Activated gamma-delta T cell (primary cell): ENCODE measurements around the gene TAS2R41.

Experiments used
- DNase-seq: peaks from one replicate; lab custom pipeline; 2025; lab: John Stamatoyannopoulos, UW

The TAS2R41 gene

DNA sequence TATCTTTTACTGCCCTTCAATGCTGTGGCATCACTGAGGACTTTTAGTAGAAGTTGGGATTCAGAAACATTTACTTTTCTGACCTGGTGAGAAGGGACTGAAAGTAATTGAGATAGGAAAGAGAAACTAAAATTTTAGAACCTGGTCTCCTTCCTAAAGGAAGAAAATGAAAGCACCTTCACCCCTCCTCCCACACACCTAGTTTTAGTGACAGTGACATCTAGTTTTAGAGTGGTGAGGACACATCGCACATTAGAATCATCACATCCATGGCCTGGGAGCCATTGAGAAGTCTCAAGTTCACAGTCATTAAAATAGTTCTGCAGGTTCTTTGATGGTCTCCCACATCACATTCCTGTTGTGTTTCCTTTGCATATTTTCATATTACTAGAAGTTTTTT is 16.1 kb downstream of the TAS2R41 start:
- DNase-seq, result no peak

DNA sequence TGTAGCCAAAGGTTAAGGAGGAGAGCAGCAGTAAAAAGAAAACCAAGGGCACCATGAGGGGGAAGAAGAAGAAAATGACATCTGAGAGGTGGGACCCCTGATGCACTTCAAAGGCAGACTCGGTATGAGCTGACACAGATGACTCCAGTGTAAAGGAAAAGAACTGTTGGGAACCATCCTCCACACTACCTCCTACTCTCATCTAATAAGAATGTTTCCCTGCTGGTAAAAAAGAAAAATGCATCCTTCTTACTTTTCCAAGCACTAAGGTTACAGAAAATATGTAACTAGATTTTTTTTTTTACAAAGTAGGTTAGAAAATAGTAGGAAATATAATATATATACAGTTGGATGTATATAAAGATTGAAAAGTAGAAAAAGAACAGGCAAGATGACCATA is 16.9 kb downstream of the TAS2R41 start:
- DNase-seq, result no peak

DNA sequence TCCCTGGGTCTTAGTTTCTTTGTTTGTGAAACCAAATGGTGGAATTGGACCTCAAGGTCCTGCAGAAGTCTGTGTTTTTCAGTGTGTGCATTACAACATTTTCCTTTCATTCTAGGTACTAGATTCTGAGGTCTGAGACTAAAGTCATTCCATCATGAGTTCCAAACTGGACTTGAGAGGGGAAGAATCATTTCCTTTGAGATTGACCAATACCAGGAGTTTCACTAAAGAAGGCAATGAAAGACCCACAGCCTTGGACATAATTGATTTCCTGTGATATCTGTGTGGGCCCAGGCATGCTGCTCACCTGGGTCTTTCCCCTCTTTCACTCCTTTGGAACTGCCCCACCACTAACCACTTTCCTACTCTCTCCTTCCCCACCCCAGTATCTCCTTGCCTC is 18.2 kb downstream of the TAS2R41 start:
- no peak for DNase-seq

DNA sequence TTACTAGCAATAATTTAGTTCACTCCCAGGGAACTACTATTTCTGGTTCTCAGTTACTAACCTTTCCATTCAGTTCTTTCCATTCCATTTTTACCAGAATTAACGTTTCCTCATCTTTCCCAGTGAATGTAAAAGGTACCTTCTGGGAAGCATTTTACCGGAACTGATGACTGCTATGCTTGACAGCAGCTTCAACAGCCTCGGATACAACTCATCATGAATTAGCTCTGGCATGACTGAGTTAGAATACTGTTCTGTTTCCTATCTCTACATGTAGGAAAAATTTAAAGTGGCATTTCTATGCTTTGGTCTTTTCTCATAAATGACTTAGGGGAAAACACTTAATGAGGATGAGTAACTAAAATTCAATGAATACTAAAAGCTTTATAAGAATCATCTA is 18.6 kb downstream of the TAS2R41 start:
- no peak for DNase-seq

DNA sequence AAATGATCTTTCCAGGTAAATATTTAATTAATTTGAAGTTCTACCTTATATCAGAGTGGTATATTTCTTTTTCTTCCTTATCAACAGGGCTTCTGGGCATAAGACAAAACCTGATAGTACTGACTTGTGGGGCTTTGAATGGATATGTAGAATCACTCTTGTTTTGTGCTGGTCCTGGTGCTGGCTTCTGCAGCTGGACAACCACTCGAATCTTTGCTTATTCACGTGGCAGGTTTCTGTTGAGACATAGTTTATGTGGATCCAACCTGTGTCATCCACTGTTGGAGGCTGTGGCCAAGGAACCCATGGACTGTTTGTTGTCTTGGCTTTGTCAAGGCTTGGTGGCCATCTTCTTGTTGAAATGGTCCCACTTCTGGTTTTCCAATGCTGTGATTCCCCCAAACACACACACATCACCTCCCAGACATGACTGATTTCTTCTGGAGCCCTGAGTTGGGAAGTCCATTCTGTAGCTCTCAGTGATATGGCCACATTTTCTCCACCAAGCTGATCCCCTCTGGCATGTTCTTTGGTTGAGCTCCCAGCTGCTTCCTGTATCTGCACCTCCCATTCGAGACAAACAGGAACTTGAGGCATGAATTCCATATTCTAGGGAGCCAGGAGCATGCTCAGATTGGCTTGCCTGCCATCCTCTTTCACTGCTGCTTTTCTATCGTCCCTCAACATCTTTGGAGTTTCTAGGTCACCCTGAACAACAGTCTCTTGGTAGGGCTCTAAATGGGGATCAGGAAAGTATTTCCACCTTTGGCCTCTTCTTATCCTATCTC is 19.5 kb downstream of the TAS2R41 start:
- DNase-seq, result no peak

DNA sequence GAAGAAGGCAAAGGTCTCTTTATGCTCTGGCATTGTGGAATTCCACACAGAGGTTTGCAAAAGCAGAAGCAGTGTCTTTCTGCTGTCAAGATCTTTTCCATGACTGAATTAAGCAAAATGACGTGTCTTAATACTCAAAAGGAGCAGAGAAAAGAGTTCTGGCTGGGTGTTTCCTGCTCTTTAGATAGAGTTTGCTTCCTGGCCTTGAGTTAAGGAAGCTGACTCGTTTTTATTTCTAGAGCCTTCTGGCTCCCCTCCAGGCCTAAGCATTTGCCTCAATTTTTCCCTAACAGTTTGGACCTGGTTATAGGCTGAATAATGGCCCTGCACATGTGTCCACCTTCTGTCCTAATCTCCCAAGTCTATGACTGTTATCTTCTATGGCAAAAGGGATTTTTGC is 21.6 kb downstream of the TAS2R41 start:
- no peak for DNase-seq

DNA sequence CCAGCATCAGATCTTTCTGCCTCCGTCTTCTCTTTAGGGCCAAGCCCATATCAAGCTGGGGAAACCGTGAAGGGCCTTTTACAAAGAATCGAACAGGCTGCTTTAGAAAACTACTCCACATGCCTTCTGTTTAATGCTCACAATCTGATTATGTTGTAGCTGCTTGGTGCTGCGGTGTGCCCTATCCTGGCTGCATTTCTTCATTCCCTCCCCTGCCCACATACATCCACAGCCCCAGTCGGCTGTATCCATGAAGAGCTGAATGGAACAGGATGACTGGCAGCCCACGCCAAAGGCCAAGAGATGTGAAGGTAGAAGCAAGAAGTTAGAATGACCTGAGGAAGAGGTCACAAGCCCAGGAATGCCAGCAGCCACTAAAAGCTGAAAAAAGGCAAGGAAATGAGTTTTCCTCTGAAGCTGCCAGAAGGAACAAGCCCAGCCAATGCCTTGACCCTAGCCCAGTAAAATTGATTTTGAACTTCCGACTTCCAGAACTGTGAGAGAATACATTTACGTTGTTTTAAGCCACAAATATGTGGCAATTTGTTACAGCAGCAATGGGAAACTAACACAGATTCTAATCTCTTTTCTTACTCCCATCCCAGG is 22.2 kb downstream of the TAS2R41 start:
- DNase-seq, result no peak

DNA sequence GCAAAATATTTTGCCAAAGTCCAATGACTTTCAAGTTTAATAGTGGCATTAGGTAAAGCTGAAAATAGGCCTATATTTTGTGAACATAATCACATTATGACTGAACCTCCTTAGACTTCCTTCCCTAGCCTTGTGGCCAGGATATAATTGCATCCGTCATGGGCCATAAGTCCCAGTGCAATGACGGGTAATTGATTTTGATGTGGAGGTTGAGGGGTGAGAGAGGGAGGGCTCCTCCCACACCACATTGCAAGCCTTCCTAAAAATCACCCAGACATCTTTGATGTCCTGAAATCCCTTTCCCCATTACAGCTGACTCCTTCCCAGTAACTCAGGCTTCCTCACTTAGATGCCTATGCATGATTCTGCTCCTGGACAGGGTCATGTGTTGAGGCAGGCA is 25.6 kb downstream of the TAS2R41 start:
- DNase-seq, result no peak

DNA sequence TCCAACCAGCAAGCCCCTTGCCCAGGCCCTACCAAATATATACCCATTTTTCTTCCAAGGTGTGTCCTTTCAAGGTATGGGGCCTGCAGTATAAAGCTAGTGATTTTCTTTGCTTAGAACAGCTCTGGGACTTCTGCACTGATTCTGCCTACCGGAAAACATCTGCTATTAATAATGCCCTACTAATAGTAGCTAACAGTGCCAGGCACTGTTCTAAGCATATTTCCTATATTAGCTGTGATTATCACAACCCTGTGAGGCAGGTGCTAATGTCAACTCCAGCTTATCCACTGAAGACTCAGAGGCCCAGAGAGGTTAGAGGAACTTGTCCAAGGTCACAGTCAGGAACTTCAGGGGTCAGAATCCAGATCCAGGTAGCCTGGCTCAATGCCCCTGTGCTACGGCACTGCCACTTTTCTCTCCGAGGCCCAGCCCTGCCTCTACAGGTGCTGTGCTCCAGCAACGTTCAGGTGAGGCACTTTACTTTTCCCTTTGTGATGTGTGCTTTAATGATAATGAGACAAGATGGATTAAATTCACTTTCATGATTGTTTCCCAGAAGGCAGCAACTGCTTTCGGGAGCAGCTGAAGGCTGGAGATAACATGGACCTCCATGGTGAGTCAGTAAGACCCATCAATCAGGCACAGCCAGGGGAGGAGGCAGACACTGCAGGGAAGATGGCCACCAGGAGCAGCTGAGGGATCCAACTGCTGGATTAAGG is 26.7 kb downstream of the TAS2R41 start:
- no peak for DNase-seq

DNA sequence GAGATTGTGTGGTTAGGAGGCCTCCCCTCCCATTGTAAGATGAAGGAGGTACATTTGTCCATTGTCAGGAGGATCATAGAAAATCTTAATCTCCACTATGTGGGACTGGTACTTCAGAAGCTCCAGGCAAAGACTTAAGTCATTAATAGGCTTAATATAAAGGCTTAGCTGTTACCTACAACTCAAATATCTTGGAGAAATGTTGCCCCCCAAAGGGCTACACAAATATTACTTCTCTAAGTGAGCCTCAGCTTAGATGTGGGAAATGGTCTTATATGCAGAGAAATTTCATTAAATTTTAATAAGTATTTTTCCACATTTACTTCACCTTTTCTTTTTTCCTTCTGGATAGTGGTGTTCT is 27.2 kb downstream of the TAS2R41 start:
- no peak for DNase-seq

DNA sequence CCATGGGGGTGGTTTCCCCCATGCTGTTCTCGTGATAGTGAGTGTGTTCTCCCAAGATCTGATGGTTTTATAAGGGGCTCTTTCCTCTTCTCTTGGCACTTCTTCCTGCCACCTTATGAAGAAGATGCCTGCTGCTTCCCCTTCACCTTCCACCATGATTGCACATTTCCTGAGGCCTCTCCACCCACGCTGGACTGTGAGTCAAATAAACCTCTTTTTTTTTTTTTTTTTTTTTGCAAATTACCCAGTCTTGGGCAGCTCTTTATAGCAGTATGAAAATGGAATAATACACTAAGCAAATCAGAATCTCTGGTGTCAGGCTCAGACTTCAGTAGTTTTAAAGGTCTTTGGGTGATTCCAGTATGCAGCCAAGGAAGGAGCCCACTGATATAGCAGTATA is 28.2 kb downstream of the TAS2R41 start:
- no peak for DNase-seq

DNA sequence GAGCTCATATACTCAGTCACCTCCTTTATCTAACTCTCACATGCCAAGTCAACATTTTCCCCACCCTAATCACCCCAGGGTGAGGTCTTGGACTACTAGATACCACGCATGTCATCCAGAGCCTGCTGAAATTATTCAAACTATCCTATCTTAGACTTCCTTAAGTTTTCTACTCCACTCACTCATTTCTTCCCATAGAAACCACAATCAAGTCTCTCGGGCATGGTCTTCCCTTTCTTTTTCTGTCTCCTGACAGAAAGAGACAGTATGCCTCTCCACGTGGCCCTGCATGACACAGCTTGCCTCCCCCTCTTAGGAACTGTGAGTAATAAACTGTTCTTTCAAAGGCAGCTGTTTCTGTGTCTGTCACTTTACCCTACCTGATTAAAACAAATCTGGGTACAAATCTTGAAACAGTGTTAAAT is 29.4 kb downstream of the TAS2R41 start:
- no peak for DNase-seq

DNA sequence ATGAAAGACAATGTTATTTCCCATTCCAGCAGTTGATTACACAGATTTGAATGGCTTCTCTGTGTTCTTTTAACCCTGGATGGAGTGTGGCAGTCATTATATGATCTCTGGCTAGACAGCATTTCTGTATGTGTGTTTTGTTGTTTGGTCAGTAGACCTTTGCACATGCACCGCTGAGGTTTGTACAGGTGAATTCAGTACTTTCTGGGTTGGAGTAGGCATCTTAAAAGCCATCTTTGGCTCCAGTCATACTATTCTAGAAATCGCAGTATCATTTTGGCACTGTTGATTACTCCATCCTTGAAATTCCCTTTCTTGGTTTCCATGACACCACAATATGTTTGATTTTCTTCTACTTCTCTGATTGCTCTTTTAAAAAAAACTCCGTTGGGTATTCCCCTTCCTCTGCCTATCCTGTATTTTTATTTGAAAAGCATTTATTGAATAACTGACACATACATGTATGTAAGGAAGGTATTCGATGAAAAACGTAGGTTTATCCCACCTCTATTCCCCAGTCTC is 29.9 kb downstream of the TAS2R41 start:
- DNase-seq, result no peak

DNA sequence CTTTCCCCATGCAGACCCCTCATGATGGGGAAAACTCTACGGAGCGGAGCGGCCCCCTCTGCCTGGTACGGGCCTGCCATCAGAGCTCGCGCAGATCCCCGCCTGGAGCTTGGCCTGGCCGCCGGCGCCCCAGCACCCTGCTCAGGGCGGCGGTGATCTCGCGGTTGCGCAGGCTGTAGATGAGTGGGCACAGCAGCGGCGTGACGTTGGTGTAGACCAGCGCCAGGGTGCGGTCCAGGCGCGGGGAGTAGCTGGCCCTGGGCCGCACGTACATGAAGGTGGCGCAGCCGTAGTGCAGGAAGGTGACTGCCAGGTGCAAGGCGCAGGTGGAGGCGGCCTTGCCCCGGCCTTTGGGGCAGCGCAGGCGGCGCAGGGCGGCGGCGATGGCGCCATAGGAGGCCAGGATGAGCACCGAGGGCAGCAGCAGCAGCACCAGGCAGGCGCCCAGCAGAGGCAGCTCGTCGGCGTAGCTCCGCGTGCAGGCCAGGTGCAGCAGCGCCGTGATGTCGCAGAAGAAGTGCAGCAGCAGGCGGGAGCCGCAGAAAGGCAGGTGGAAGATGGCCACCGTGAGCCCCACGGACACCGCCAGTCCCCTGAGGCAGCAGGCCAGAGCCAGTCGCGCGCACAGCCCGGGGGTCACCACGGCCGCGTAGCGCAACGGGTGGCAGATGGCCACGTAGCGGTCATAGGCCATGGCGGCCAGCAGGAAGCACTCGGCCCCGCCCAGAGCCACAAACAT is 33.4 kb downstream of the TAS2R41 start:
- DNase-seq, result peak; percentile 6

DNA sequence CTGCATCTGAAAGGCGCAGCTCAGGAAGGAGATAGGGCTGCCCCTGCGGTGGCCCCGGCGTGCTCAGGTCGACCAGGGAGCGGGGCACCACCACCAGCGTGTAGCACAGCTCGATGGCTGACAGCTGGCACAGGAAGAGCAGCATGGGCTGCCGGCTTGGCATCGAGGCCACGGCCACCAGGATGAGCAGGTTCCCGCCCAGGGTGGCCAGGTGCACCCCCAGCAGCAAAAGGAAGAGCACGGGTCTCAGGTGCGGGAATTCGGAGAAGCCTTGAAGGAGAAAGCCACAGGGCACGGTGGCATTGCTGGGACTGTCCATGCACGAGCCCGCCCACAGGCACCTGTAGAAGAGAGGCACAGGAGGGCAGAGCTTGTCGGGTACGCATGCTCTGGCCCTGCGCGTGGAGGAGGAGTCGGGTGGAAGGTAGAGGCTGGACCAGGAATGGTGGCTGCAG is 33.9 kb downstream of the TAS2R41 start:
- no peak for DNase-seq

DNA sequence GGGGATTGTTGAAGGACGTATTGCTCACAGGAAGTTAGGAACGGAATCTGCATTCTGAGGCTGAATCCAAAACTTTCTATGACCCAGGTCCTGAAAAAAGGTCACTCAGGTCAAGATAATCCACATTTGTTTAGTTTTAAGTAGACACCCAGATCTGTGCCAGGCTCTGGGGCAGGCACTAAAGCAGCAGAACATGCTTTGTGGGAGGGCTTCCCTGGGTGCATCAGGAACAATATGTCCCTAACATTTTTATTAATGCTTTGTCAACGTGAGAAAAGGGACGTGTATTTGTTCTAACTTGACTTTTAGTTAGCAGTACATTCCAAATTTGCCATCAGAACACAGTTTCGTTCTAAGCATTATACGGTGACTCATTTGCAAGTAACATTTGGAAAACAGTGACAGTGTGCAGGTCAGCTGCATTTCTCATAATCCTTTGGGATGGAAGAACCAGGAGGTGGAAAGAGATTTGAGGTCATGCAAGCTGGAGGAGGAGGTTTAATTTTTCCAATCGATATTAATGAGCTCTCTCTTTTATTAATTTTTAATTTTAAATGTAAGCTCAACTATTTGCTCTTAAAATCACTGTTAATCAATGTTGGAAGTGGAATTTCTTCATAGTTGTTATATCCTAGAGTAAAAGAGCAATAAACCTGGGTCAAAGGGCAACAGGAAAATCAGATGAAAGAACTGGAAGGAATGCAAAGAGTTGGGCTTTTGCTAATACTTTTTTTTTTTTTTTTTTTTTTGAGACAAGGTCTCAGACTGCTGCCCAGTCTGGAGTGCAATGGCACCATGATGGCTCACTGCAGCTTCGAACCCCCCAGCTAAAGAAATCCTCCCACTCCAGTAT is 35.0 kb downstream of the TAS2R41 start:
- no peak for DNase-seq

DNA sequence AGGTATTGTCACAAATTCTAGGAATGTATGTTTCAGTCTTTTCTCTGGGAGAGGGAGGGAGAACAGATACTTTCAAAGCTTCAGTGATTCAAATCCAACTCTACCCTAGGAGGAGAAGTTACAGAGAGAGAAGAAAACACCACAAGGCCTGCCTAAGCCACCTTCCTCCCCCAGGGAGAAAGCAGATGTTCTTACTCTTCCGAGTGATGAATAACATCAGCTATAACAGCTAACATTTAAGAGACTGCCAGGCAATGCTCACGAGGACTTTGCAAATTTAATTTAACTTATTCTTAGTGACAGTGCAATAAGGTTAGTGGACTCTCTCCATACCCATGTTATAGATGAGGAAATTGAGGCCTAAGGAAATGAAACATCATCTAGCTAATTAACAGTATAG is 36.8 kb downstream of the TAS2R41 start:
- DNase-seq, result no peak

DNA sequence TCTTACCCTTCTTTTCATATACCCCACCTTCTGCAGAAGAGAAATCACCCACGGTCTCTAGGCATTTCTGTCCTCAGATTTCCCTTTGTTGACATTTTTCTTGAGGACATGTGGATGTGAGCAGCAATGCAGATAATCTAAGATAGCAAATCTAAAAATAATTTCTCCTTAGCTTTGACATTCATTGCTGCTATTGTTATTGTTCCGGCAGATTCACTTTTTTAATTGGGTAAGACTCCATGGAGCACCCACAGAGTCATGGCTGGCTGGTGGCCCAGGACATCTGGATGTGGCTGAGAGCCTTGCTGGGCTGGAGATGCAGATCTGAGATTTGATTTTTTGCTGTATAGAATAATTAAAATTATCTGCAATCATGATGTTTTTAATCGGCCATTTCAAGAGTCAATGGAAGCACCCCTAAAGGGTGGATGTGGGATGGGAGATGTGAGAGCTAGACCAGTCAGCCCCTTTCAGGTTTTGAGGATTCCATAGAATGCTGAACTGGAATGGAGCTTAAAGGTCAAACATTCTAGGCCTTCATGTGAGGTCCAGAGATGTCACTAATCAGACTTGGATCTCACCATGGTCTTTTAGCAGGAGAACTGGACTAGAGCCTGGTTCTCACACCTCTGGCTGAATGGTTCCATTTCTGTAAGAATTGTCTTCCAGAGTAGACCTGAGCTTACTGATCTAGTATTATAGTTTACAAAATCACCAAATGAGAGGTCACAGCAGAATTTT is 37.5 kb downstream of the TAS2R41 start:
- DNase-seq, result no peak

DNA sequence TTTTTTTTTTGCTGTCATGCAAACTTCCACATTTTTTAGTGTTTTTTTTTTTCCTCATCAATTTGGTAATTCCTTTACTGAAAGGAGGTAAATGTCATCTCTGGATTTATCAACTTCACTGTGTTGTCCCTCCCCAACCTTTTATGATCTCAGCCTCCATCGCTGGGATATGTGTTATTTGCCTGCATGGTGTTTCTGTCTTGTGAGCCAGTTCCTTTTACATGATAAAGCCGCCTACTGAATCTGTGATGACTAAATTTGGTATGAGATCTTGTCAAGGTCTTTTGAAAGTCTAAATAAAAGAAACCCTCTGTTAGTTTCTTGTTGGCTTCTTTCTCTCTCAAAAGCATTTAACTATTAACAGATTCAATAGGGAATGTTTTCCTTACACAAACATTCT is 39.3 kb downstream of the TAS2R41 start:
- no peak for DNase-seq

DNA sequence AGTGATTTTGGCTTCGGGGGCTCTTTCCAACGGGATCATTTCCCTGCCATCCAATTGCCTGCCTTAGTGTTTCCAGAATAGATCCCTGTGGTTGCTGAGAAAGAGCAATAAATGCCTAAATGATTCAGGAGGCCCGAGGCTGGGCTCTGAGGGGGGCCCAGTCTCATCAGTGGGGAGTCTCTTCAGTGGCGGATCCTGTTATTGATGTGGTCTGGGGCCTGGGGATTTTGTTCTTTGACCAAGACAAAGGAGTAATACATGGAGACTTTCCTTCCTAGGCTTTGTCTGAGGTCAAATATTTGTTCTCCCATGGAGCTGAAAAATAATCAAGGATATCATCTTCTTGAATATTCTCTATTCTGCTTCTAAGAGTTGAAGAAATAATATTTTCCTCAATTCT is 40.8 kb downstream of the TAS2R41 start:
- no peak for DNase-seq

DNA sequence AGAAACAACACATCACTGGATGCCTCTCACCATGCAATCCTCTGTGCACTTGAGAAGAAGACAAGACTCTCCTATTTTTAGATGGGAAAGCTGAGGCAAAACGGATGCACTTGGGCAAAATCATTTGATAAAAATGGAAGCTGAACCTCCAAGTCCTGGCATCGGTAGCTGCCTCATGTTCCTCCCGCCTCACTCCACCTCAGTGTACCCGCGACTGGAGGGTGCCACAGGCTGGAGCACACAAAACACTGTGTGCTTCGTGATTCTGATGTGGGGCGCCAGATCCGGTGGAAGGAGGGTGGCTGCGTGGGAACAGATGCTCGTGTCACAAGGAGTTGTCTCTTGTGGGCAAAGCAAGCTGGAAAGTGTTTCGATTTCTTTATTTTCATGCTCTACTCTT is 41.3 kb downstream of the TAS2R41 start:
- DNase-seq, result no peak
